GM18951 (cell line): Measurements from ENCODE around the gene RMI2.

ENCODE experiments used
- POLR2A ChIP-seq: IDR thresholded peaks from 4 replicates; pipeline ENCODE4 v1.6.1; 2011; ENCODE audit warnings: mild to moderate bottlenecking; ENCODE audit not compliant: insufficient read length, insufficient read depth; ENCODE audit errors: extremely low read depth
- in situ Hi-C: fragments of 300-500 bp; cut with MboI; formaldehyde crosslinking; loops from one replicate; pipeline ENCODE4 v1.12.0; 2022; ENCODE audit warnings: low sequenced_read_pairs, mixed read lengths, inconsistent platforms; ENCODE audit not compliant: unreplicated experiment

The RMI2 gene

GRCh38 chr16:11327277-11328171 is 17.7 kb upstream of the RMI2 start:
- peak; percentile 6 for TF ChIP-seq POLR2A
- in situ Hi-C loops = no loop called here

- in situ Hi-C loops = no loop called here
- peak; percentile 47 for TF ChIP-seq POLR2A
Observed at GRCh38 chr16:11328172-11329070, 16.8 kb upstream of the RMI2 start.

GRCh38 chr16:11329071-11329491 is 16.2 kb upstream of the RMI2 start:
- in situ Hi-C loops = no loop called here
- no peak for TF ChIP-seq POLR2A

- TF ChIP-seq POLR2A = no peak
- in situ Hi-C loops = no loop called here
Observed at GRCh38 chr16:11329891-11330290, 15.4 kb upstream of the RMI2 start.

DNA sequence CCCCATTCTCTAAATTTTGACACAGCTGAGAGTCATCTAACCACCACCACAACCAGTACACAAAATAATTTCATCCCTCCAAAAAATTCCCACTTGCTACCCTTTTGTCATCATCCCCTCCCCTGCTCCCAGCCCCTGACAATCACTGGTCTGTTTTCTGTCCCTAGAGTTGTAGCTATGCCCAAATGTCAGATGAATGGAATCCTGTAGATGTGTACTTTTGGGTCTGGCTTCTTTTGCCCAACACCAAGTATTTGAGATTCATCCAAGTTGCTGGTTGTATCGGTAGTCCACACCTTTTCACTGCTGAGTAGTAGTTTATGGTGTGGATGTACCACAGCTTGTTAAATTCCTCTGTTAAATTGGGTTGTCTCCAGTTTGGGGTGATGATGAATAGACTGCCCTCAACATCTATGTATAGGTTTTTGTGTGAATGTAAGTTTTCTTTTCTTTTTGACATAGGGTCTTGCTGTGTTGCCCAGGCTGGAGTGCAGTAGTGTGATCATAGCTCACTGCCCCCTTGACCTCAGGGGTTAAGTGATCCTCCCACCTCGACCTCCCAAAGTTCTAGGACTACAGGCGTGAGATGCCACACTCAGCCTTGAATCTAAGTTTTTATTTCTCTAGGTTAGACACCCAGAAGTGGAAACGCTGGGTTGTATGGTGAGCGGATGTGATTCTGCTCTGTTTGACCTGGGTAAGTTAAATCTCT is 14.6 kb upstream of the RMI2 start:
- in situ Hi-C loops = no loop called here
- no peak for TF ChIP-seq POLR2A

DNA sequence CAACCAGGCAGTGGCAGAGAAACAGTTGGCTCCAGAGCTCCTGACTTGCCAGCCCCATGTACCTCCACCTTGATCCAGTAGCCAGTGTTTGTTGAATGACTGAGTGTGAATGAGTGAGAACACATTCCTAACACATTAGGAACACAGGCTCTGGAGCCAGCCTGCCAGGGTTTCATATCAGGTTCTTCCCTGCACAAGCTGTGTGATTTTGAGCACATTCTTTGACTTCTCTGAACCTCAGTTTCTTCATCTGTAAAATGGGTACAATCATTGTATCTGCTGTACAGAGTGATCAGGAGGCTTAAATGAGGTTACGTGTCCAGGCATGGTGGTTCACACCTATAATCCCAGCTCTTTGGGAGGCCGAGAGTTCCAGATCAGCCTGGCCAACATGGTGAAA is 13.3 kb upstream of the RMI2 start:
- in situ Hi-C loops = no loop called here
- TF ChIP-seq POLR2A = no peak

GRCh38 chr16:11333010-11333409 is 12.2 kb upstream of the RMI2 start:
- in situ Hi-C loops = no loop called here
- no peak for TF ChIP-seq POLR2A

DNA sequence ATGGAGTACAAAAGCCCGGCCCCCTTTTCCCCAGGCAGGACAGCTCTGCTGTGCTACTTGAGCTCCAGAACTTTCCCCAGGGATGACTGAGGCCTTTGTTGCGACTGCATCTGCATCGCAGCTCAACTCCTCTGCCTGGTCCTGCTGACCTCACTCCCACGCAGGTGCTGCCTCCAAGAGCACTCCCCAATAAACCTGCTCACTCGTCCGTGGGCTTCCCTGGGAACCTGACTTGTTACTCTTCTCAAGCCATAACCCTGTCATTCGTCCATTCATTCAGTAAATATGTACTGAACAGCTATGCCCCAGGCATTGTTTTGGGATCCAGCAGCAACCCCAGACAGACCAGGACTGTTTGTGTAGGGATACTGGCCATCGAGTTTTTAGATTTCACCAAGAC is 11.6 kb upstream of the RMI2 start:
- in situ Hi-C loops = no loop called here
- TF ChIP-seq POLR2A = no peak

GRCh38 chr16:11334831-11335404 is 10.3 kb upstream of the RMI2 start:
- TF ChIP-seq POLR2A = no peak

GRCh38 chr16:11339075-11339474 is 6.2 kb upstream of the RMI2 start:
- in situ Hi-C loops = no loop called here
- no peak for TF ChIP-seq POLR2A

More at GRCh38 chr16:11334831-11335404, 10.3 kb upstream of the RMI2 start:
- in situ Hi-C loops = no loop called here

DNA sequence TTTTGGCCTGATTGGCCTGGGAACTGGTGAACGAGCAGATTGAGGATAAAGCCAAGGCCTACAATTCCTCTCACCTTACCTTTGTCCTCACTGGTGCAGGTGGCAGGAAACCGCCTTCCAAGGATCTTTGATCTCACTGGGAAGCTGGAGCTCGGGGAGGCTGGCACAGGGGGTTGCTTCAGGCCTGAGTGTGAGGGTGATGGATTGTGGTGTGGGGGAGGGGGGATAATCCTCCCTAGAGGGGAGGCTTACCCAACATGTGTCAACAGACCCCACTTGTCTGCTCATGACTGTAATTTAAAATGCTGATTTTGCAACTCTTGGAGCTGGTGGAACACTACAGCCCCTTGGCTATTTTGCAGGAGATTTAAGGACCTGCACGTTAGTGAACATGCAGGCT is 4.5 kb upstream of the RMI2 start:
- no peak for TF ChIP-seq POLR2A
- in situ Hi-C loops = no loop called here

DNA sequence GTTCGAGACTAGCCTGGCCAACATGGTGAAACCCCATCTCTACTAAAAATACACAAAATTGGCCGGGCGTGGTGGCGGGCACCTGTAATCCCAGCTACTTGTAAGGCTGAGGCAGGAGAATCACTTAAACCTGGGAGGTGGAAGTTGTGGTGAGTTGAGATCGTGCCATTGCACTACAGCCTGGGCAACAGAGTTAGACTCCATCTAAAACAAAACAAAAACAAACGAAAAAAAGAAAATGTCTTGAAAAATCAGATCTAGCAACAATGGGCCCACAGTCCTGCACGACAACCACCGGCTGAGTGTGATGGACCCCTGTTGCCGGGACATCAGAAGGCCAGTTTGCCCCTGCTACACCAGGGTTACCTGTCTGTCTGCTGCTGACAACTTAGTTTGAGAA is 3.9 kb upstream of the RMI2 start:
- in situ Hi-C loops = no loop called here
- TF ChIP-seq POLR2A = no peak
